Activated T-cell treated with anti-CD3 and anti-CD28 coated beads for 24 hours (primary cell): ENCODE measurements around the gene FARS2.
"Not testable (repeated sequence)": the region's sequence is repeated elsewhere in the genome, so short reads cannot be mapped to it uniquely, and the experiment has no call there.

Source experiments
- DNase-seq: peaks from one replicate; pipeline ENCODE4 v3.0.0-alpha.2; 2020; ENCODE audit warnings: low read depth

The FARS2 gene

GRCh38 chr6:5537967-5538366 is 276.7 kb downstream of the FARS2 start:
- no peak for DNase-seq

GRCh38 chr6:5540370-5540769 is 279.1 kb downstream of the FARS2 start:
- no peak for DNase-seq

- no peak for DNase-seq
Observed at GRCh38 chr6:5541025-5541424, 279.7 kb downstream of the FARS2 start.

GRCh38 chr6:5541751-5542432 is 280.6 kb downstream of the FARS2 start:
- DNase-seq: no peak

- DNase-seq: no peak
Observed at GRCh38 chr6:5547556-5547955, 286.2 kb downstream of the FARS2 start.

GRCh38 chr6:5550631-5551030 is 289.3 kb downstream of the FARS2 start:
- DNase-seq: no peak

- DNase-seq: no peak
Observed at GRCh38 chr6:5552243-5552642, 290.9 kb downstream of the FARS2 start.

GRCh38 chr6:5553767-5554166 is 292.5 kb downstream of the FARS2 start:
- no peak for DNase-seq

- DNase-seq: no peak
Observed at GRCh38 chr6:5554226-5554625, 292.9 kb downstream of the FARS2 start.

- DNase-seq: no peak
Observed at GRCh38 chr6:5556011-5556410, 294.7 kb downstream of the FARS2 start.

- DNase-seq: no peak
Observed at GRCh38 chr6:5557506-5557905, 296.2 kb downstream of the FARS2 start.

GRCh38 chr6:5559651-5560050 is 298.3 kb downstream of the FARS2 start:
- DNase-seq: no peak

- no peak for DNase-seq
Observed at GRCh38 chr6:5562277-5562676, 301.0 kb downstream of the FARS2 start.

GRCh38 chr6:5563086-5563485 is 301.8 kb downstream of the FARS2 start:
- DNase-seq: no peak

GRCh38 chr6:5564746-5565145 is 303.4 kb downstream of the FARS2 start:
- DNase-seq: not testable (repeated sequence)

GRCh38 chr6:5565971-5566370 is 304.7 kb downstream of the FARS2 start:
- DNase-seq: no peak

GRCh38 chr6:5566718-5567117 is 305.4 kb downstream of the FARS2 start:
- DNase-seq: no peak

- DNase-seq: no peak
Observed at GRCh38 chr6:5567352-5567751, 306.0 kb downstream of the FARS2 start.

GRCh38 chr6:5567890-5568289 is 306.6 kb downstream of the FARS2 start:
- no peak for DNase-seq

- no peak for DNase-seq
Observed at GRCh38 chr6:5569491-5569890, 308.2 kb downstream of the FARS2 start.

- DNase-seq: no peak
Observed at GRCh38 chr6:5570641-5571040, 309.3 kb downstream of the FARS2 start.

GRCh38 chr6:5580736-5581581 is 319.6 kb downstream of the FARS2 start:
- DNase-seq: no peak

GRCh38 chr6:5582762-5583161 is 321.4 kb downstream of the FARS2 start:
- DNase-seq: no peak

GRCh38 chr6:5583528-5583927 is 322.2 kb downstream of the FARS2 start:
- no peak for DNase-seq
